GM21737 (cell line): ENCODE measurements around the gene WNT6.

ENCODE experiments used
- ATAC-seq: cut with Tn5 transposase; IDR thresholded peaks from one replicate; pipeline ENCODE4 v1.9.1; 2021; ENCODE audit warnings: mild to moderate bottlenecking, moderate library complexity; ENCODE audit not compliant: unreplicated experiment

WNT6 gene

GRCh38 chr2:218877331-218877730 lies 17.7 kb downstream of the WNT6 start:
- no peak for ATAC-seq

GRCh38 chr2:218877891-218878290 lies 18.3 kb downstream of the WNT6 start:
- ATAC-seq, result no peak

- no peak for ATAC-seq
These were observed 18.9 kb downstream of the WNT6 start for GRCh38 chr2:218878486-218878885.

- ATAC-seq, result no peak
These were observed 19.5 kb downstream of the WNT6 start for GRCh38 chr2:218878926-218879761.

GRCh38 chr2:218879776-218880101 lies 20.1 kb downstream of the WNT6 start:
- no peak for ATAC-seq

- peak; percentile 67 for ATAC-seq
These were observed 20.7 kb downstream of the WNT6 start, which contains the start of gene WNT10A for GRCh38 chr2:218880102-218880858. TSS of gene WNT10A (plus strand) at chr2:218880852. CDS start at chr2:218880996, 144 bp downstream.

GRCh38 chr2:218880859-218881594 lies 21.4 kb downstream of the WNT6 start:
- ATAC-seq, result peak; percentile 4

GRCh38 chr2:218881744-218882460 lies 22.3 kb downstream of the WNT6 start:
- no peak for ATAC-seq

GRCh38 chr2:218882461-218882816 lies 22.8 kb downstream of the WNT6 start:
- no peak for ATAC-seq

- no peak for ATAC-seq
These were observed 23.3 kb downstream of the WNT6 start for GRCh38 chr2:218882866-218883366.

- no peak for ATAC-seq
These were observed 24.2 kb downstream of the WNT6 start for GRCh38 chr2:218883491-218884490.

- no peak for ATAC-seq
These were observed 24.9 kb downstream of the WNT6 start for GRCh38 chr2:218884519-218884918.

GRCh38 chr2:218885981-218886947 lies 26.7 kb downstream of the WNT6 start:
- peak; percentile 59 for ATAC-seq

- ATAC-seq, result no peak
These were observed 27.5 kb downstream of the WNT6 start for GRCh38 chr2:218887079-218887478.

- ATAC-seq, result no peak
These were observed 28.7 kb downstream of the WNT6 start for GRCh38 chr2:218888341-218888740.

GRCh38 chr2:218889937-218890336 lies 30.3 kb downstream of the WNT6 start:
- no peak for ATAC-seq

GRCh38 chr2:218890369-218890768 lies 30.8 kb downstream of the WNT6 start:
- ATAC-seq, result no peak
